Lung (tissue), 12 donors: ENCODE data around the gene HSD3B7. TPM values are rescaled to one million over a fixed set of nuclear protein-coding genes. Genes with fewer than 3 reads are reported as not detected.

Experiments
- ATAC-seq: fragments of 200-7000 bp; cut with Tn5 transposase; one replicate; pipeline ENCODE4 v1.9.1; 2020; ENCODE audit warnings: moderate number of reproducible peaks; ENCODE audit not compliant: insufficient read depth, low FRiP score
- DNase-seq, 3 donors: peaks; one replicate each; pipeline ENCODE4 v3.0.0-alpha.2; 2013 to 2017
- H3K27ac ChIP-seq, 2 donors: one replicate each; pipeline ENCODE4 v1.5.1; 2013; ENCODE audit warnings: mild to moderate bottlenecking in 2 of 2, moderate library complexity in 2 of 2, control low read depth in 1 of 2, inconsistent platforms in 1 of 2, low read depth in 1 of 2, low read length in 1 of 2
- H3K27me3 ChIP-seq, 3 donors: one replicate each; pipeline ENCODE4 v1.5.1; 2013; ENCODE audit warnings: low read length in 2 of 3; ENCODE audit not compliant: control insufficient read depth in 3 of 3, insufficient read depth in 3 of 3
- H3K36me3 ChIP-seq, 4 donors: one replicate each; pipeline ENCODE4 v1.5.1; 2013; ENCODE audit warnings: low read length in 4 of 4, mild to moderate bottlenecking in 1 of 4, moderate library complexity in 1 of 4; ENCODE audit not compliant: control insufficient read depth in 4 of 4, insufficient read depth in 4 of 4
- H3K4me1 ChIP-seq, 5 donors: one replicate each; pipeline ENCODE4 v1.5.1; 2013; ENCODE audit warnings: low read length in 5 of 5, mild to moderate bottlenecking in 2 of 5, moderate library complexity in 1 of 5; ENCODE audit not compliant: control insufficient read depth in 5 of 5, insufficient read depth in 5 of 5
- H3K4me3 ChIP-seq: one replicate; pipeline ENCODE4 v1.5.1; 2013; ENCODE audit warnings: mild to moderate bottlenecking, control low read depth, moderate library complexity
- H3K9ac ChIP-seq, 2 donors: one replicate each; pipeline ENCODE4 v1.5.1; 2013; ENCODE audit warnings: low read length in 2 of 2, control low read depth in 1 of 2; ENCODE audit not compliant: insufficient read depth in 1 of 2
- H3K9me3 ChIP-seq, 4 donors: one replicate each; pipeline ENCODE4 v1.5.1; 2013; ENCODE audit warnings: low read length in 3 of 4, mild to moderate bottlenecking in 1 of 4, moderate library complexity in 1 of 4; ENCODE audit not compliant: control insufficient read depth in 4 of 4, insufficient read depth in 3 of 4
- CTCF ChIP-seq: IDR thresholded peaks from 2 replicates; pipeline ENCODE4 v1.5.1; 2012; ENCODE audit warnings: mild to moderate bottlenecking; ENCODE audit errors: control extremely low read depth, extremely low read depth
- WGBS, 2 donors: extraction: QIAGEN DNeasy Blood & Tissue Kit; methylation state at CpG; one replicate each; pipeline ENCODE4 v1.1.7; 2013; 5-methylcytosine and 5-hydroxymethylcytosine counted together
- polyA plus RNA-seq, 2 donors: library from polyadenylated mRNA; stranded (reverse); fragments of 200-250 nt; gene quantifications; one replicate each; pipeline ENCODE4 v1.2.1, GENCODE V29; 2013
- total RNA-seq, 2 donors: library from RNA; depleted of rRNA in 1 of 2; stranded (reverse); fragments of >200 nt in 1 of 2; gene quantifications; one replicate each; pipeline ENCODE4 v1.2.1, GENCODE V29; 2014 to 2021
- donor health status: control.
- donor health status: control.
- donor health status: Bipolar disorder and iron deficiency.
- donor health status: healthy.
- donor health status: DM: yes; HTN: yes; CAD: no.

Gene HSD3B7
- total and polyA plus RNA-seq, 4 donors, result 6.2 to 34.5 (median 20.7) TPM

- H3K36me3 ChIP-seq, result peaks cover 24 to 71% (median 56%) of the 10 kb centered on the region in 4 donors
- WGBS, 2 donors, result 88 to 89% methylated on average over 7 of the region's 7 CpGs
These were observed 12.1 kb upstream of the HSD3B7 start for GRCh38 chr16:30972872-30973271.

GRCh38 chr16:30974348-30974747 is 10.7 kb upstream of the HSD3B7 start:
- Histone ChIP-seq H3K9ac (no peak overlapping the region), H3K27me3 (no peaks in the 10 kb centered on the region), H3K4me1 (no peaks in the 10 kb centered on the region), H3K9me3 (no peaks in the 10 kb centered on the region), H3K36me3 (peaks cover 18 to 75% (median 51%) of the 10 kb centered on the region in 4 donors), H3K27ac (no peak overlapping the region), H3K4me3 (no peak overlapping the region)
- no peak for DNase-seq
- 97 to 99% methylated on average over 6 of the region's 6 CpGs for WGBS, 2 donors
- TF ChIP-seq CTCF, result no peak
- no peak for ATAC-seq

More at GRCh38 chr16:30972872-30973271, 12.1 kb upstream of the HSD3B7 start:
- no peak overlapping the region for H3K27ac ChIP-seq
- no peaks in the 10 kb centered on the region for H3K27me3 ChIP-seq
- H3K4me3 ChIP-seq, result no peak overlapping the region
- no peak overlapping the region for H3K9ac ChIP-seq
- ATAC-seq (no peak), DNase-seq (no peak)
- H3K9me3 ChIP-seq, result no peaks in the 10 kb centered on the region
- H3K4me1 ChIP-seq, result no peaks in the 10 kb centered on the region
- TF ChIP-seq CTCF, result no peak

- H3K9ac ChIP-seq, result no peak overlapping the region
- H3K9me3 ChIP-seq, result no peaks in the 10 kb centered on the region
- DNase-seq, result no peak
- WGBS, 2 donors, result 87 to 94% methylated on average over 4 of the region's 4 CpGs
- H3K4me3 ChIP-seq, result no peak overlapping the region
- H3K27ac ChIP-seq, result no peak overlapping the region
- peaks cover 8 to 77% (median 46%) of the 10 kb centered on the region in 4 donors for H3K36me3 ChIP-seq
- no peaks in the 10 kb centered on the region for H3K27me3 ChIP-seq
- no peak for ATAC-seq
- H3K4me1 ChIP-seq, result no peaks in the 10 kb centered on the region
- no peak for TF ChIP-seq CTCF
These were observed 8.5 kb upstream of the HSD3B7 start for GRCh38 chr16:30976486-30976885.

GRCh38 chr16:30977502-30977901 is 7.5 kb upstream of the HSD3B7 start:
- Histone ChIP-seq H3K9ac (no peak overlapping the region), H3K27ac (no peak overlapping the region), H3K4me3 (no peak overlapping the region), H3K27me3 (no peaks in the 10 kb centered on the region), H3K4me1 (no peaks in the 10 kb centered on the region), H3K9me3 (no peaks in the 10 kb centered on the region), H3K36me3 (peaks cover 2 to 80% (median 42%) of the 10 kb centered on the region in 4 donors)
- no peak for DNase-seq
- WGBS, 2 donors, result 89 to 91% methylated on average over 17 of the region's 17 CpGs
- TF ChIP-seq CTCF, result no peak
- ATAC-seq, result no peak
